22Rv1 (cell line): Measurements from ENCODE around the gene ISCA2.

ENCODE experiments used
- H3K27ac ChIP-seq: fragments of 450-650 bp; 2 replicates; pipeline ENCODE4 v1.5.1; 2017
- CTCF ChIP-seq: fragments of 450-650 bp; IDR thresholded peaks from 2 replicates; pipeline ENCODE4 v1.5.1; 2017; ENCODE audit warnings: mild to moderate bottlenecking
- ZFX ChIP-seq: fragments of 450-650 bp; IDR thresholded peaks from 2 replicates; pipeline ENCODE4 v1.6.1; 2017; ENCODE audit warnings: antibody characterized with exemption, borderline replicate concordance

The ISCA2 gene

GRCh38 chr14:74546416-74546815 is 52.9 kb downstream of the ISCA2 start:
- no peak overlapping the region for H3K27ac ChIP-seq
- no peak for TF ChIP-seq CTCF
- no peak for TF ChIP-seq ZFX
